ENCODE results near the gene MYRFL. TPM values are rescaled to one million over a fixed set of nuclear protein-coding genes. Genes with fewer than 3 reads are reported as not detected.

MYRFL gene
- total RNA-seq, 2 donors from 2014 or later, result 0.15 to 0.55 TPM

GRCh38 chr12:69810870-69811498 is 14.0 kb upstream of the MYRFL start:
- WGBS, 2 experiments (ENCODE audit: insufficient coverage in 1 of 2, insufficient read length in 1 of 2), result 88 to 96% methylated on average over 1 to 4 of the region's 4 CpGs
- DNase-seq, result no peak
- H3K36me3 ChIP-seq (ENCODE audit: control insufficient read depth, insufficient read depth, low read length), result peaks cover 17% of the 10 kb centered on the region
- H3K4me1 ChIP-seq (ENCODE audit: control insufficient read depth, insufficient read depth, low read length), result no peaks in the 10 kb centered on the region
- H3K9ac ChIP-seq (ENCODE audit: extremely low read depth, low read length, poor library complexity, severe bottlenecking), result no peak overlapping the region
- H3K9me3 ChIP-seq (ENCODE audit: control insufficient read depth, low read length), result peaks cover 16% of the 10 kb centered on the region
- no peaks in the 10 kb centered on the region for H3K4me1 Mint-ChIP-seq
- no peaks in the 10 kb centered on the region for H3K27me3 Mint-ChIP-seq (ENCODE audit: insufficient read depth)
- no peak overlapping the region for H3K27ac Mint-ChIP-seq
- peaks cover 79% of the 10 kb centered on the region for H3K36me3 Mint-ChIP-seq (ENCODE audit: low read depth)
- TF ChIP-seq CTCF (conservative IDR thresholded peaks at IDR 0.05), result no peak
- H3K9me3 Mint-ChIP-seq, result peaks cover 56% of the 10 kb centered on the region
- H3K4me3 Mint-ChIP-seq, result no peak overlapping the region
- no peaks in the 10 kb centered on the region for H3K27me3 ChIP-seq (ENCODE audit: control insufficient read depth, insufficient read depth, low read length, poor library complexity, severe bottlenecking)
- no peak overlapping the region for H3K27ac ChIP-seq (ENCODE audit: low read depth, low read length)
- peak overlapping the region; percentile 25 for H3K4me3 ChIP-seq (ENCODE audit: low read length)

- no peak for TF ChIP-seq CTCF (conservative IDR thresholded peaks at IDR 0.05)
- Histone ChIP-seq H3K9me3 (ENCODE audit: control insufficient read depth, low read length) (peaks cover 6% of the 10 kb centered on the region), H3K36me3 (ENCODE audit: control insufficient read depth, insufficient read depth, low read length) (peaks cover 9% of the 10 kb centered on the region), H3K27ac (ENCODE audit: low read depth, low read length) (no peak overlapping the region), H3K27me3 (ENCODE audit: control insufficient read depth, insufficient read depth, low read length, poor library complexity, severe bottlenecking) (no peaks in the 10 kb centered on the region), H3K4me1 (ENCODE audit: control insufficient read depth, insufficient read depth, low read length) (no peaks in the 10 kb centered on the region), H3K9ac (ENCODE audit: extremely low read depth, low read length, poor library complexity, severe bottlenecking) (no peak overlapping the region), H3K4me3 (ENCODE audit: low read length) (no peak overlapping the region)
- no peak for DNase-seq
- peaks cover 6% of the 10 kb centered on the region for H3K4me1 Mint-ChIP-seq
- 94 to 100% methylated on average over 3 of the region's 3 CpGs for WGBS, 2 experiments (ENCODE audit: insufficient coverage in 1 of 2, insufficient read length in 1 of 2)
- no peak overlapping the region for H3K4me3 Mint-ChIP-seq
- peaks cover 11% of the 10 kb centered on the region for H3K9me3 Mint-ChIP-seq
- H3K27ac Mint-ChIP-seq, result no peak overlapping the region
- H3K27me3 Mint-ChIP-seq (ENCODE audit: insufficient read depth), result no peaks in the 10 kb centered on the region
- peaks cover 42% of the 10 kb centered on the region for H3K36me3 Mint-ChIP-seq (ENCODE audit: low read depth)
Observed at GRCh38 chr12:69816082-69816481, 8.9 kb upstream of the MYRFL start.

GRCh38 chr12:69821032-69821455 is 4.0 kb upstream of the MYRFL start:
- Histone ChIP-seq H3K9me3 (ENCODE audit: control insufficient read depth, low read length) (no peaks in the 10 kb centered on the region), H3K27ac (ENCODE audit: low read depth, low read length) (no peak overlapping the region), H3K9ac (ENCODE audit: extremely low read depth, low read length, poor library complexity, severe bottlenecking) (no peak overlapping the region), H3K4me3 (ENCODE audit: low read length) (no peak overlapping the region), H3K36me3 (ENCODE audit: control insufficient read depth, insufficient read depth, low read length) (no peaks in the 10 kb centered on the region), H3K4me1 (ENCODE audit: control insufficient read depth, insufficient read depth, low read length) (no peaks in the 10 kb centered on the region), H3K27me3 (ENCODE audit: control insufficient read depth, insufficient read depth, low read length, poor library complexity, severe bottlenecking) (no peaks in the 10 kb centered on the region)
- Mint-ChIP-seq H3K9me3 (no peaks in the 10 kb centered on the region), H3K4me1 (peaks cover 15% of the 10 kb centered on the region), H3K36me3 (ENCODE audit: low read depth) (peaks cover 5% of the 10 kb centered on the region), H3K4me3 (no peak overlapping the region), H3K27me3 (ENCODE audit: insufficient read depth) (no peaks in the 10 kb centered on the region), H3K27ac (no peak overlapping the region)
- TF ChIP-seq CTCF (conservative IDR thresholded peaks at IDR 0.05), result no peak
- 78 to 97% methylated on average over 6 of the region's 6 CpGs for whole genome bisulfite sequencing, 2 experiments (ENCODE audit: insufficient coverage in 1 of 2, insufficient read length in 1 of 2)
- no peak for DNase-seq
